Neuronal stem cell (in vitro differentiated cells): ENCODE data around the gene CDC42BPA.

Experiments used
- DNase-seq: peaks from one replicate; pipeline ENCODE4 v3.0.0-alpha.2; 2013; ENCODE audit warnings: low spot score
- H2AFZ ChIP-seq: one replicate; pipeline ENCODE4 v1.6.1; 2013; ENCODE audit warnings: mild to moderate bottlenecking, low read length, inconsistent platforms
- H2AK5ac ChIP-seq: 2 replicates; pipeline ENCODE4 v1.6.1; 2013; ENCODE audit warnings: low read depth, mild to moderate bottlenecking, inconsistent platforms, low read length, moderate library complexity, mixed read lengths
- H2BK120ac ChIP-seq: 2 replicates; pipeline ENCODE4 v1.6.1; 2013; ENCODE audit warnings: low read depth, mild to moderate bottlenecking, inconsistent platforms, low read length, moderate library complexity, mixed read lengths
- H2BK12ac ChIP-seq: one replicate; pipeline ENCODE4 v1.6.1; 2013; ENCODE audit warnings: low read length, inconsistent platforms
- H2BK15ac ChIP-seq: 2 replicates; pipeline ENCODE4 v1.6.1; 2013; ENCODE audit warnings: mild to moderate bottlenecking, low read length, inconsistent platforms, mixed read lengths
- H2BK5ac ChIP-seq: one replicate; pipeline ENCODE4 v1.6.1; 2013; ENCODE audit warnings: inconsistent platforms, mild to moderate bottlenecking, low read length, moderate library complexity
- H3K14ac ChIP-seq: one replicate; pipeline ENCODE4 v1.6.1; 2013; ENCODE audit warnings: low read length, inconsistent platforms
- H3K18ac ChIP-seq: 2 replicates; pipeline ENCODE4 v1.6.1; 2013; ENCODE audit warnings: low read length, inconsistent platforms
- H3K23ac ChIP-seq: 2 replicates; pipeline ENCODE4 v1.6.1; 2013; ENCODE audit warnings: low read depth, mild to moderate bottlenecking, mixed read lengths, low read length, inconsistent platforms; ENCODE audit not compliant: poor library complexity
- H3K27ac ChIP-seq: replicated peaks from 3 replicates; pipeline ENCODE4 v1.5.1; 2013; ENCODE audit warnings: low read length, inconsistent platforms
- H3K27me3 ChIP-seq, 3 experiments: 2 replicates each; pipeline ENCODE4 v1.6.1; 2013; ENCODE audit warnings: low read length in 3 of 3, mild to moderate bottlenecking in 2 of 3, inconsistent platforms in 1 of 3, low read depth in 1 of 3, mixed read lengths in 1 of 3, moderate library complexity in 1 of 3; ENCODE audit not compliant: control insufficient read depth in 3 of 3, insufficient read depth in 3 of 3
- H3K36me3 ChIP-seq, 2 donors: replicated peaks in 1 of 2; 2 replicates each; pipeline ENCODE4 v1.6.1; 2013; ENCODE audit warnings: low read length in 2 of 2; ENCODE audit not compliant: control insufficient read depth in 2 of 2, insufficient read depth in 2 of 2
- H3K4ac ChIP-seq: 2 replicates; pipeline ENCODE4 v1.6.1; 2013; ENCODE audit warnings: inconsistent platforms, mild to moderate bottlenecking, low read length, moderate library complexity
- H3K4me1 ChIP-seq, 2 donors: 1 replicate in 1 of 2; 2 replicates in 1 of 2; pipeline ENCODE4 v1.6.1; 2013; ENCODE audit warnings: low read length in 2 of 2, low read depth in 1 of 2; ENCODE audit not compliant: control insufficient read depth in 2 of 2, insufficient read depth in 1 of 2
- H3K4me2 ChIP-seq: one replicate; pipeline ENCODE4 v1.6.1; 2013; ENCODE audit warnings: mild to moderate bottlenecking, low read length, inconsistent platforms; ENCODE audit not compliant: insufficient read depth, poor library complexity, severe bottlenecking
- H3K4me3 ChIP-seq, 2 donors: 2 replicates each; pipeline ENCODE4 v1.5.1; 2013; ENCODE audit warnings: low read length in 2 of 2, mild to moderate bottlenecking in 2 of 2, inconsistent platforms in 1 of 2, moderate library complexity in 1 of 2
- H3K79me1 ChIP-seq: one replicate; pipeline ENCODE4 v1.6.1; 2013; ENCODE audit warnings: low read depth, mild to moderate bottlenecking, inconsistent platforms, low read length, moderate library complexity
- H3K9ac ChIP-seq: one replicate; pipeline ENCODE4 v1.6.1; 2013; ENCODE audit warnings: mild to moderate bottlenecking, low read depth, low read length, inconsistent platforms; ENCODE audit not compliant: poor library complexity
- H3K9me3 ChIP-seq, 2 donors: replicated peaks in 1 of 2; 2 replicates each; pipeline versions ENCODE3 to v1.6.1; 2013; ENCODE audit warnings: low read length in 2 of 2, mild to moderate bottlenecking in 2 of 2, inconsistent platforms in 1 of 2, low read depth in 1 of 2, mixed read lengths in 1 of 2, moderate library complexity in 1 of 2; ENCODE audit not compliant: control insufficient read depth in 2 of 2, insufficient read depth in 1 of 2
- H4K8ac ChIP-seq: one replicate; pipeline ENCODE4 v1.6.1; 2013; ENCODE audit warnings: low read depth, mild to moderate bottlenecking, inconsistent platforms, low read length, moderate library complexity
- H4K91ac ChIP-seq: one replicate; pipeline ENCODE4 v1.6.1; 2013; ENCODE audit warnings: low read length, low read depth, mild to moderate bottlenecking, inconsistent platforms; ENCODE audit not compliant: poor library complexity
- WGBS, 2 donors: extraction: QIAGEN DNeasy Blood & Tissue Kit; methylation state at CpG; one replicate each; pipeline ENCODE4 v1.1.7; 2013; ENCODE audit warnings: missing lambda C conversion rate in 2 of 2, mixed read lengths in 1 of 2; ENCODE audit not compliant: insufficient read length in 2 of 2, insufficient replicate concordance in 1 of 2; ENCODE audit errors: extremely low coverage in 2 of 2; 5-methylcytosine and 5-hydroxymethylcytosine counted together

CDC42BPA gene

DNA sequence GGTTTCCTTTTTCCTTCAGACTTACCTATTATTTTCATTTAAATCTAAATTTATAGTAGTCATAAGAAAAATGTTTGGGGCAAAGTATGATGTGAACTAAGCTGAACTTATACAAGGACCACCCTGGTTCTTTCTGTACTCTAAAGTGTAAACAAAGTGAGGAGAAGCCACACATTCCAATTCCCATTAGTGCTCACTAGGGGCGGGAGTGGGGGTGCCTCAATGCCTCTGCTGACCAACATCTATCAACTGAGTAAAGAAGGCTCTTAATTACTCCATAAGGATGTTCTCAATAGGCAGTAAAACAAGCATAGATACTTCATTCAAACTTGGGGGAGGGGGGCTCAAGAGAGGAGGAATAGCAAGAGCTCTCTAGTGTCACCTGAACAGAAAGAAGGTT lies 151.7 kb downstream of the CDC42BPA start:
- WGBS, 2 donors = no CpG with 5 or more reads among the region's 1 CpG
- H3K27me3 ChIP-seq = no peaks in the 10 kb centered on the region

DNA sequence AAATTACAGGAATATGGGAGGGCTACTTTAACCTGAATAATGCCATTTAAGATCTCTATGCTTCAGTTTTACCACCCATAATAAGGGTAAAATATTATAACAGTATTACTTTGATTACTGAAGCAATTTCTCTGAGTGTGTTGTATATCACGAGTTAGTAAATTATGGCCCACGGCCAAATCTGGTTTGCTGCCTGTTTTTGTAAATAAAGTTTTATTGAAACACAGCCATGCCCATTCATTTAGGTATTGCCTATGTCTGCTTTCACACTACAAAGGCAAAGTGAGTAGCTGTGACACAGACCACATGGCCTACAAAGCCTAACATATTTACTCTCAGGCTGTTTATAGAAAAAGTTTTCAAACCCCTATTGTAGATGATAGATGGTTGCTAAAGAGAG lies 156.8 kb downstream of the CDC42BPA start:
- Histone ChIP-seq H3K14ac (no peak overlapping the region), H3K4me1 (no peaks in the 10 kb centered on the region), H3K9ac (no peak overlapping the region), H3K23ac (no peak overlapping the region), H2BK12ac (no peak overlapping the region), H3K36me3 (peaks cover 2 to 12% of the 10 kb centered on the region in 2 donors), H2BK120ac (no peak overlapping the region), H2BK15ac (no peak overlapping the region), H3K9me3 (no peaks in the 10 kb centered on the region), H4K8ac (no peak overlapping the region), H3K4me2 (no peak overlapping the region), H4K91ac (no peak overlapping the region), H3K79me1 (no peaks in the 10 kb centered on the region), H3K18ac (no peak overlapping the region), H3K27me3 (no peaks in the 10 kb centered on the region), H3K4ac (no peak overlapping the region), H2AFZ (no peak overlapping the region), H2AK5ac (no peak overlapping the region), H3K27ac (no peak overlapping the region), H2BK5ac (no peak overlapping the region), H3K4me3 (no peak overlapping the region)
- no CpG with 5 or more reads among the region's 2 CpGs for WGBS, 2 donors
- no peak for DNase-seq

More for the DNA sequence above, 151.7 kb downstream of the CDC42BPA start:
- no peak overlapping the region for H3K18ac ChIP-seq
- no peak overlapping the region for H3K23ac ChIP-seq
- H2BK5ac ChIP-seq = no peak overlapping the region
- no peak overlapping the region for H2BK15ac ChIP-seq
- H3K36me3 ChIP-seq = no peaks in the 10 kb centered on the region
- H3K4me2 ChIP-seq = no peak overlapping the region
- no peak for DNase-seq
- no peaks in the 10 kb centered on the region for H3K9me3 ChIP-seq
- no peak overlapping the region for H3K27ac ChIP-seq
- peaks cover 2% of the 10 kb centered on the region for H3K79me1 ChIP-seq
- no peak overlapping the region for H3K4ac ChIP-seq
- H2AFZ ChIP-seq = no peak overlapping the region
- H2BK120ac ChIP-seq = no peak overlapping the region
- H3K9ac ChIP-seq = no peak overlapping the region
- H4K8ac ChIP-seq = no peak overlapping the region
- H3K4me1 ChIP-seq = no peaks in the 10 kb centered on the region
- H4K91ac ChIP-seq = no peak overlapping the region
- no peak overlapping the region for H3K14ac ChIP-seq
- H3K4me3 ChIP-seq = no peak overlapping the region
- H2BK12ac ChIP-seq = no peak overlapping the region
- no peak overlapping the region for H2AK5ac ChIP-seq

DNA sequence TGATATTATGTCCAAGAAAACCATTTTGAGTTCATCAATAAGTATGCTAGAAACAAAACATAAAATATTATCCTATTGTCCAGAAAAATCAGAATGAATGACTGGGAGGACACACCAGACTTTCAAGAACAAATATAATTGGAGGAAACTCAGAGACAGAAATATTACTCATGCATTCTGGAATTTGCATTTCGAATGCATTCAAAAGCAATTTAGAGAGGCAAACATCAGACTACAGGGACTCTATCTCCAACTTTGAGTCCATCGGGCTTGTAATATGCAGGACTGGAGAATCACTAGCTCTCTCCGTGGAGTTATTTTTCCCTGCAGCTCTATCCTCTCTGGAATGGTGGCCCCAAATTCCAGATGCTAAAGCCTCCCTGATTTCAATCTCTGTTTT lies 161.8 kb downstream of the CDC42BPA start:
- no peak for DNase-seq
- no CpG with 5 or more reads among the region's 3 CpGs for WGBS, 2 donors

DNA sequence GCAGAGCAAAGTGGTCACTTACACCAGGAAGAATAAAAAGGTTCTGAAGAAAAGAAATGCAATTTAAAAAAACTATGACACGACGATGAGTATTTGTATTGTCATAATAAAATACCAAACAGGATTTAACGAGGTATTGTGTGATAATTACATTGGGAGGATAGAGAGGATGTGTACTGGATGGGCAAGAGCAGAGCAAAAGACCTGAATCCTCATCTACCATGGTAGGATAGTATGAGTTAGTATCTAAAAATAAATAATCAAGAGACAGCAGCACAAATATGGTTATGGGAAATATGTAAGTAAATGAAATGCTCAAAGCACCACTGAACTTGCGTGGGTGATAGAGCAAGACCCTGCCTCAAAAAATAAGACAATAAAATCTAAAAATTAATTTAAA lies 162.6 kb downstream of the CDC42BPA start:
- Histone ChIP-seq H4K91ac (no peak overlapping the region), H4K8ac (no peak overlapping the region), H3K27ac (no peak overlapping the region), H3K4me1 (no peaks in the 10 kb centered on the region), H3K4me3 (no peak overlapping the region), H3K27me3 (no peaks in the 10 kb centered on the region), H2AFZ (no peak overlapping the region), H3K9me3 (no peaks in the 10 kb centered on the region), H2BK120ac (no peak overlapping the region), H3K14ac (no peak overlapping the region), H2AK5ac (no peak overlapping the region), H3K36me3 (peaks cover 2 to 12% of the 10 kb centered on the region in 2 donors), H3K4ac (no peak overlapping the region), H3K18ac (no peak overlapping the region), H2BK12ac (no peak overlapping the region), H3K79me1 (no peaks in the 10 kb centered on the region), H2BK5ac (no peak overlapping the region), H3K9ac (no peak overlapping the region), H3K23ac (no peak overlapping the region), H3K4me2 (no peak overlapping the region), H2BK15ac (no peak overlapping the region)
- no peak for DNase-seq
- WGBS, 2 donors = no CpG with 5 or more reads among the region's 4 CpGs

More for the DNA sequence above, 161.8 kb downstream of the CDC42BPA start:
- H3K9ac ChIP-seq = no peak overlapping the region
- no peak overlapping the region for H2BK5ac ChIP-seq
- H3K79me1 ChIP-seq = no peaks in the 10 kb centered on the region
- H3K36me3 ChIP-seq = peaks cover 2 to 12% of the 10 kb centered on the region in 2 donors
- no peak overlapping the region for H2AK5ac ChIP-seq
- H2AFZ ChIP-seq = no peak overlapping the region
- H3K4me3 ChIP-seq = no peak overlapping the region
- no peak overlapping the region for H4K91ac ChIP-seq
- H2BK15ac ChIP-seq = no peak overlapping the region
- H3K4ac ChIP-seq = no peak overlapping the region
- no peak overlapping the region for H4K8ac ChIP-seq
- no peaks in the 10 kb centered on the region for H3K27me3 ChIP-seq
- no peak overlapping the region for H3K23ac ChIP-seq
- no peak overlapping the region for H3K18ac ChIP-seq
- H3K4me1 ChIP-seq = no peaks in the 10 kb centered on the region
- no peaks in the 10 kb centered on the region for H3K9me3 ChIP-seq
- H2BK120ac ChIP-seq = no peak overlapping the region
- no peak overlapping the region for H2BK12ac ChIP-seq
- no peak overlapping the region for H3K4me2 ChIP-seq
- no peak overlapping the region for H3K14ac ChIP-seq
- no peak overlapping the region for H3K27ac ChIP-seq
